HG03442 (cell line): Measurements from ENCODE around the gene DGKH.
"Not testable (repeated sequence)": the region's sequence is repeated elsewhere in the genome, so short reads cannot be mapped to it uniquely, and the experiment has no call there.

ENCODE experiments used
- ATAC-seq: cut with Tn5 transposase; IDR thresholded peaks from one replicate; pipeline ENCODE4 v1.9.1; 2021; ENCODE audit warnings: mild to moderate bottlenecking, moderate library complexity; ENCODE audit not compliant: unreplicated experiment

Gene DGKH

GRCh38 chr13:42068886-42069285 is 20.4 kb downstream of the DGKH start:
- no peak for ATAC-seq

- ATAC-seq: not testable (repeated sequence)
Measured at GRCh38 chr13:42070599-42070998, 22.2 kb downstream of the DGKH start.

GRCh38 chr13:42071179-42071578 is 22.7 kb downstream of the DGKH start:
- not testable (repeated sequence) for ATAC-seq

- ATAC-seq: no peak
Measured at GRCh38 chr13:42071672-42072419, 23.4 kb downstream of the DGKH start.

- no peak for ATAC-seq
Measured at GRCh38 chr13:42073683-42074082, 25.2 kb downstream of the DGKH start.

- ATAC-seq: no peak
Measured at GRCh38 chr13:42075517-42075916, 27.1 kb downstream of the DGKH start.

- no peak for ATAC-seq
Measured at GRCh38 chr13:42076309-42076713, 27.9 kb downstream of the DGKH start.

GRCh38 chr13:42078128-42078808 is 29.8 kb downstream of the DGKH start:
- no peak for ATAC-seq

GRCh38 chr13:42083138-42083770 is 34.8 kb downstream of the DGKH start:
- no peak for ATAC-seq

- ATAC-seq: no peak
Measured at GRCh38 chr13:42084722-42085121, 36.3 kb downstream of the DGKH start.

- ATAC-seq: no peak
Measured at GRCh38 chr13:42086582-42086981, 38.1 kb downstream of the DGKH start.

GRCh38 chr13:42094516-42095040 is 46.1 kb downstream of the DGKH start:
- no peak for ATAC-seq

- not testable (repeated sequence) for ATAC-seq
Measured at GRCh38 chr13:42096222-42096621, 47.8 kb downstream of the DGKH start.

GRCh38 chr13:42099962-42100675 is 51.7 kb downstream of the DGKH start:
- ATAC-seq: no peak

- ATAC-seq: no peak
Measured at GRCh38 chr13:42100960-42101359, 52.5 kb downstream of the DGKH start.

- no peak for ATAC-seq
Measured at GRCh38 chr13:42101821-42102585, 53.6 kb downstream of the DGKH start.

- no peak for ATAC-seq
Measured at GRCh38 chr13:42102961-42103865, 54.8 kb downstream of the DGKH start.

- ATAC-seq: no peak
Measured at GRCh38 chr13:42106998-42107397, 58.5 kb downstream of the DGKH start.

GRCh38 chr13:42107421-42107820 is 59.0 kb downstream of the DGKH start:
- no peak for ATAC-seq
